Natural killer cell (primary cell): ENCODE data around the gene SLC66A1. TPM values are rescaled to one million over a fixed set of nuclear protein-coding genes. Genes with fewer than 3 reads are reported as not detected.
A peak's percentile ranks its signal among the peaks of the same experiment; 100 is the strongest.

Experiments
- ATAC-seq, 3 donors: fragments of 150-1000 bp in 2 of 3; fragments of 200-7000 bp in 1 of 3; cut with Tn5 transposase; 1 replicate in 1 of 3; 2 replicates in 2 of 3; pipeline ENCODE4 v1.10.0; 2021; ENCODE audit warnings: mild to moderate bottlenecking in 2 of 3, moderate library complexity in 2 of 3
- DNase-seq, 2 donors: peaks; one replicate each; pipeline versions ENCODE4 v3.0.0 to v3.0.0-alpha.2; 2013 to 2021; ENCODE audit warnings: mixed read lengths in 1 of 2
- H3K27ac ChIP-seq: one replicate; pipeline ENCODE4 v1.5.1; 2013; ENCODE audit warnings: mild to moderate bottlenecking, low read length
- H3K27me3 ChIP-seq: one replicate; pipeline ENCODE4 v1.6.1; 2013; ENCODE audit warnings: low read length; ENCODE audit not compliant: control insufficient read depth, insufficient read depth
- H3K36me3 ChIP-seq: one replicate; pipeline ENCODE4 v1.6.1; 2013; ENCODE audit warnings: low read length; ENCODE audit not compliant: control insufficient read depth, insufficient read depth
- H3K4me1 ChIP-seq: one replicate; pipeline ENCODE4 v1.6.1; 2013; ENCODE audit warnings: low read length; ENCODE audit not compliant: control insufficient read depth, insufficient read depth
- H3K4me3 ChIP-seq: one replicate; pipeline ENCODE4 v1.5.1; 2013; ENCODE audit warnings: low read length
- H3K9me3 ChIP-seq: one replicate; pipeline ENCODE4 v1.6.1; 2013; ENCODE audit warnings: low read length; ENCODE audit not compliant: control insufficient read depth, insufficient read depth
- H3K27ac Mint-ChIP-seq, 2 donors: one replicate each; pipeline ENCODE4 v1.8.0; 2022; ENCODE audit warnings: mild to moderate bottlenecking in 2 of 2, mixed read lengths in 2 of 2, moderate library complexity in 1 of 2
- H3K27me3 Mint-ChIP-seq, 2 donors: one replicate each; pipeline ENCODE4 v1.8.0; 2022; ENCODE audit warnings: low read depth in 2 of 2, mixed read lengths in 2 of 2
- H3K36me3 Mint-ChIP-seq: one replicate; pipeline ENCODE4 v1.8.0; 2022; ENCODE audit warnings: mixed read lengths
- H3K4me1 Mint-ChIP-seq, 2 donors: one replicate each; pipeline ENCODE4 v1.8.0; 2022; ENCODE audit warnings: mixed read lengths in 2 of 2
- H3K4me3 Mint-ChIP-seq: one replicate; pipeline ENCODE4 v1.8.0; 2022; ENCODE audit warnings: mild to moderate bottlenecking, moderate library complexity, mixed read lengths
- H3K9me3 Mint-ChIP-seq, 2 donors: one replicate each; pipeline ENCODE4 v1.8.0; 2022; ENCODE audit warnings: mixed read lengths in 2 of 2
- CTCF ChIP-seq: fragments of 200-600 bp; IDR thresholded peaks from one replicate; pipeline ENCODE4 v1.8.0; 2022; ENCODE audit warnings: antibody characterized with exemption
- WGBS: methylation state at CpG from one replicate; pipeline ENCODE4 v1.1.7; 2013; ENCODE audit warnings: missing lambda C conversion rate; ENCODE audit not compliant: insufficient coverage; 5-methylcytosine and 5-hydroxymethylcytosine counted together
- intact Hi-C: fragments of 100-400 bp; cut with micrococcal nuclease; formaldehyde crosslinking; loops from one replicate; pipeline ENCODE4 v1.14.2; 2022
- total RNA-seq, 4 donors: library from RNA; stranded (reverse); fragments of 120-200 nt in 1 of 4; gene quantifications; one replicate each; pipeline versions ENCODE4 v1.2.3 to v1.2.4, GENCODE V29; 2013 to 2022

SLC66A1 gene
- total RNA-seq, 3 donors from 2014 or later (not counting 1 experiment from before 2014, with no cell fraction given) = 5.8 to 8.5 (median 7.6) TPM

GRCh38 chr1:19377812-19378718 is 65.9 kb downstream of the SLC66A1 start:
- H3K4me1 ChIP-seq = no peaks in the 10 kb centered on the region
- H3K27ac ChIP-seq = no peak overlapping the region
- TF ChIP-seq CTCF = no peak
- WGBS = 97% methylated on average over 16 of the region's 17 CpGs
- no peak overlapping the region for H3K4me3 ChIP-seq
- no peaks in the 10 kb centered on the region for H3K9me3 Mint-ChIP-seq
- intact Hi-C loops = no loop called here
- DNase-seq (no peak), ATAC-seq (no peak)
- peak overlapping the region in 1 of 2 donors; percentile 31 for H3K27ac Mint-ChIP-seq
- no peaks in the 10 kb centered on the region for H3K27me3 Mint-ChIP-seq
- no peaks in the 10 kb centered on the region for H3K9me3 ChIP-seq
- no peaks in the 10 kb centered on the region for H3K36me3 Mint-ChIP-seq
- no peaks in the 10 kb centered on the region for H3K27me3 ChIP-seq
- no peak overlapping the region for H3K4me3 Mint-ChIP-seq
- H3K4me1 Mint-ChIP-seq = peaks cover 19 to 21% of the 10 kb centered on the region in 2 donors
- peaks cover 64% of the 10 kb centered on the region for H3K36me3 ChIP-seq

Other genes with a start within 250 kb of the SLC66A1 start
- 100 to 1,000 TPM; 139 to 178 (median 158) TPM for gene UBR4, start 102.1 kb upstream of the SLC66A1 start, total RNA-seq
- 10 to 100 TPM; 30.7 to 36.0 (median 33.5) TPM for gene EMC1, start 60.8 kb upstream of the SLC66A1 start, total RNA-seq
- gene MRTO4, start 60.5 kb upstream of the SLC66A1 start, total RNA-seq = 10 to 100 TPM in 2 of 3 donors, 1 to 10 TPM in 1; 9.7 to 15.8 (median 13.5) TPM
- gene AKR7A3, start 23.6 kb upstream of the SLC66A1 start, total RNA-seq = 1 to 10 TPM; 1.1 to 2.0 (median 1.5) TPM
- gene AKR7A2, start 182 bp upstream of the SLC66A1 start, total RNA-seq = 10 to 100 TPM; 25.5 to 31.9 (median 28.9) TPM
- gene CAPZB, start 173.2 kb downstream of the SLC66A1 start, total RNA-seq = 100 to 1,000 TPM; 369 to 393 (median 375) TPM